Smooth muscle cell of the brain vasculature (primary cell): ENCODE data around the gene MLLT3.

Source experiments
- DNase-seq: peaks from one replicate; pipeline ENCODE4 v3.0.0-alpha.2; 2012; ENCODE audit warnings: low read depth, low spot score

MLLT3 gene

DNA sequence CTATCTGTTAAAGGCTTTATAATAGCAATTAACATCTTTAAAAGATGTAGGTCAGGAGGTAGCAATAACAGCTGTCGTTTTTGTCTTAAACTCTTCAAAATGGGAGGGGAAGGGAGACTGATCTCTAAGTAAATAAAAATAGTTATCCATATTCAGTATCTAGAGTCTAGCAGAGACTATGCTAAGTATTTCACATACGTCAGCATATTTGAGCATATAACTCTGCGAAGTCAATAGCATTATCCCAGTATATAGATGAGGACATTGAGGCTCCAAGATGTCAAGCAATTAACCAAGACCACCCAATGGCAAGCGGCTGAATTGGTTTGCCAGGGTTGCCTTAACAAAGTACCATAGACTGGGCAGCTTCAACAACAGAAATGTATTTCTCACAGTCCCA, 316.8 kb downstream of the MLLT3 start:
- no peak for DNase-seq

- no peak for DNase-seq
These were observed 318.3 kb downstream of the MLLT3 start for GRCh38 chr9:20303996-20304395.

DNA sequence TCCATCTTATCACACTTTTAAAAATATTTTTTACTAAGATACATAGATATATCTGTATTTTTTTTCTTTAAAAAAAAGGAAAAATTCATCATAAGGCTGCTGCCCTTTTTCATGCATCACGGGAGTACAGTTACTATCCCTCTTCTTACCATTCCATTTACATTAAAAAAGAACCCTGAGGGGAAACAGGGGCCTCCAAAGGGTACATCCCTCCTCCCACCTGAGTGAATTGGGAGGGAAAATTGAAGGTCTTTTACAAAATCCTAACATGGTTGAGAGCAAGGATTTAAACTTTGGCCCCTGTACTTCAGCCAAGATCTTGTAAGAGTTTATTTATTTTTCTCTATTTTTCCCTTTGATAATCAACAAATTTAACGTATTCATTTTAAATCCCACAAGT, 319.2 kb downstream of the MLLT3 start:
- DNase-seq: no peak

DNA sequence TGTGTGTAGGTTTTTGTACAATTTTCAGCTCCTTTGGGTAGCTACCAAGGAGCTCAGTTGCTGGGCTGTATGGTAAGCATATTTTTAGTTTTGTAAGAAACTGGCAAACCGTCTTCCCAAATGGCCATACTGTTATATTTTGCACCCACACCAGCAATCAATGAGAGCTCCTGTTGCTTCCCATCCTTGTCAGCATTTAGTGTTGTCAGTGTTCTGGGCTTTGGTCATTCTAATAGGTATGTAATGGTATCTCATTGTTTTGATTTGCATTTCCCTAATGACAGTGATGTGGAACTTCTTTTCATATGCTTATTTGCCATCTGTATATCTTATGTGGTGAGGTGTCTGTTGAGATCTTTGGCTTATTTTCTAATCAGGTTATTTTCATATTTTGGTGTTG, 320.1 kb downstream of the MLLT3 start:
- no peak for DNase-seq

GRCh38 chr9:20300430-20301115, 321.7 kb downstream of the MLLT3 start:
- DNase-seq: no peak

DNA sequence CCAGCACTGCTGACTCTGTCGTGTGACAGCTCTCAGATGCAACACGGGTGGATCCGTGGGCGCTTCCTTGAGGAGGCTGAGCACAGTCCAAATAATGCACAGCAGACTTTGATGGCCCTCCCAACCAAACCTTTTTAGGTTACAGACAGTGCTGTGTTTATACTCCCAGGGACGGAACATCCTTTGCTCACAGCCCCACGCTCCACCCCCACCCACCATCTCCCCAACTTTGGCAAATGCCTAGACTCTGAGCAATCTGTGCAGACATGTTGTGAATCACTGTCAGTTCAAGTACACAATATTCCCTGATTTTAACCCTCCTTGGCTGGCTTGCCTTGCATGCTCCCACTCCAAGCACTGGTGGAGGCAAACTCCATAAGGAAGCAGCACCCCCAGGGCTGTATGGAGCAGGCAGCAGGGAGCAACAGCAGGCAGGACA, 324.6 kb downstream of the MLLT3 start:
- no peak for DNase-seq

DNA sequence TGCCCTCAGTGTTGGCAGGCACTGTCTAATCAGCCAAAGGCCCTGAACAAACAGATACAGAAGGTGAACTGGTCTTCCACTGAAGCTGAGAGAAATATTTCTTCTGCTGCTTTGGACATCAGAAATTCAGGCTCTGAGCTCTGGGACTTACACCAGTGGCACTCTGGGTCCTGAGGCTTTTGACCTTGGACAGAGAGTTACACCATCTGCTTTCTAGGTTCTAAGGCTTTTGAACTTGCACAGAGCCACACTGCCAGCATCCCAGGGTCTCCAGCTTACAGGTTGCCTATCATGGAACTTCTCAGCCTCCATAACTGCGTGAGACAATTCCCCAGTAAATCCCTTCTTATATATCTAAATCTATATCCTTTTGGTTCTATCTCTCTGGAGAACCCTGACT, 326.7 kb downstream of the MLLT3 start:
- no peak for DNase-seq

GRCh38 chr9:20294046-20294750, 328.1 kb downstream of the MLLT3 start:
- no peak for DNase-seq

GRCh38 chr9:20292002-20292401, 330.3 kb downstream of the MLLT3 start:
- DNase-seq: no peak
